Measurements from ENCODE around the gene ZNF101.

DNA sequence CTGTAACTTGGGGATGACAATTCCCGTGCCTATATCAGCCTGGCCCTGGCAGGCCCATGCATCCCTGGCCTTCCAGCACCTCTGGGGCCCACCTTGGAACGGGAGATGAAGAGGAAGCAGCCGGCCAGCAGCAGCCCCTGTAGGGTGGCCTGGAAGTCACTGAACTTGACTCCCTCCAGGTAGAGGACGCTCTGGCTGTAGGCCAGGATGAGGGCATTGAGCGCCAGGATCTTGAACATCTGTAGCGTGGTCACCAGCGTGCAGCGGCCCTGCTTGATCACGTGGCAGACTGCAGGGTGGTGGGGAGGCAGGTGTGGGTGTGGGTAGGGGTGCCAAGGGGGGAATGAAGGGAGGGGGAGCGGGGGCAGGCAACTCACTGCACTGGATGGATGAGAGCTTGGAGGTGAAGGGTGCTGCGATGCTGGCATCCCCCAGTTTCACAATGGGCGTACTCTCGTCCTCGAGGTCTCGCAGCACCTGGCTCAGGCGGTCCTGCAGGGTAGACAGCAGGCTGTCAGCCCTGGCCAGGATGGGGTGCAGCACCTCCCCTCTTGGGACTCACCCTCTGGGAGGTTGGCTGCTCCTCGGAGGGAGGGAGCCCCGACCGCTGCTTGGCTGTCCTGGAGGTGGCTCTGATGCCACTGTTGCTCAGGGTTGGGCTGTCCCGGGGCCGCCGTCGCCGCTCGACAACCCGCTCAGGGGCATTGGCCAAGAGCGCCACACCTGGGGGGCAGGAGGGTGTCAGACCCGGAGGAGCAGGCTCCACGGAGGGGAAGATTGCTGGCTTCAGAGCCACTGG, 21.4 kb upstream of the ZNF101 start:
- TF ChIP-seq, protein P1, sequence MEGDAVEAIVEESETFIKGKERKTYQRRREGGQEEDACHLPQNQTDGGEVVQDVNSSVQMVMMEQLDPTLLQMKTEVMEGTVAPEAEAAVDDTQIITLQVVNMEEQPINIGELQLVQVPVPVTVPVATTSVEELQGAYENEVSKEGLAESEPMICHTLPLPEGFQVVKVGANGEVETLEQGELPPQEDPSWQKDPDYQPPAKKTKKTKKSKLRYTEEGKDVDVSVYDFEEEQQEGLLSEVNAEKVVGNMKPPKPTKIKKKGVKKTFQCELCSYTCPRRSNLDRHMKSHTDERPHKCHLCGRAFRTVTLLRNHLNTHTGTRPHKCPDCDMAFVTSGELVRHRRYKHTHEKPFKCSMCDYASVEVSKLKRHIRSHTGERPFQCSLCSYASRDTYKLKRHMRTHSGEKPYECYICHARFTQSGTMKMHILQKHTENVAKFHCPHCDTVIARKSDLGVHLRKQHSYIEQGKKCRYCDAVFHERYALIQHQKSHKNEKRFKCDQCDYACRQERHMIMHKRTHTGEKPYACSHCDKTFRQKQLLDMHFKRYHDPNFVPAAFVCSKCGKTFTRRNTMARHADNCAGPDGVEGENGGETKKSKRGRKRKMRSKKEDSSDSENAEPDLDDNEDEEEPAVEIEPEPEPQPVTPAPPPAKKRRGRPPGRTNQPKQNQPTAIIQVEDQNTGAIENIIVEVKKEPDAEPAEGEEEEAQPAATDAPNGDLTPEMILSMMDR (IDR thresholded peaks at IDR 0.05; ENCODE audit: poor library complexity, severe bottlenecking), result no peak
- TF ChIP-seq MXI1 (conservative IDR thresholded peaks at IDR 0.05; ENCODE audit: poor library complexity, severe bottlenecking) (no peak), EZH2 (IDR thresholded peaks at IDR 0.05; ENCODE audit: borderline replicate concordance, insufficient read depth, low read length, poor library complexity, severe bottlenecking) (no peak)
